Measurements from ENCODE around the gene TMCC1. TPM values are rescaled to one million over a fixed set of nuclear protein-coding genes. Genes with fewer than 3 reads are reported as not detected.

TMCC1 gene
- polyA plus RNA-seq, 1 of the 3 experiments (the other 2 are of a cell fraction) = 7.2 TPM

GRCh38 chr3:129837065-129837642, 56.4 kb downstream of the TMCC1 start (continued):
- TF ChIP-seq, protein P1, sequence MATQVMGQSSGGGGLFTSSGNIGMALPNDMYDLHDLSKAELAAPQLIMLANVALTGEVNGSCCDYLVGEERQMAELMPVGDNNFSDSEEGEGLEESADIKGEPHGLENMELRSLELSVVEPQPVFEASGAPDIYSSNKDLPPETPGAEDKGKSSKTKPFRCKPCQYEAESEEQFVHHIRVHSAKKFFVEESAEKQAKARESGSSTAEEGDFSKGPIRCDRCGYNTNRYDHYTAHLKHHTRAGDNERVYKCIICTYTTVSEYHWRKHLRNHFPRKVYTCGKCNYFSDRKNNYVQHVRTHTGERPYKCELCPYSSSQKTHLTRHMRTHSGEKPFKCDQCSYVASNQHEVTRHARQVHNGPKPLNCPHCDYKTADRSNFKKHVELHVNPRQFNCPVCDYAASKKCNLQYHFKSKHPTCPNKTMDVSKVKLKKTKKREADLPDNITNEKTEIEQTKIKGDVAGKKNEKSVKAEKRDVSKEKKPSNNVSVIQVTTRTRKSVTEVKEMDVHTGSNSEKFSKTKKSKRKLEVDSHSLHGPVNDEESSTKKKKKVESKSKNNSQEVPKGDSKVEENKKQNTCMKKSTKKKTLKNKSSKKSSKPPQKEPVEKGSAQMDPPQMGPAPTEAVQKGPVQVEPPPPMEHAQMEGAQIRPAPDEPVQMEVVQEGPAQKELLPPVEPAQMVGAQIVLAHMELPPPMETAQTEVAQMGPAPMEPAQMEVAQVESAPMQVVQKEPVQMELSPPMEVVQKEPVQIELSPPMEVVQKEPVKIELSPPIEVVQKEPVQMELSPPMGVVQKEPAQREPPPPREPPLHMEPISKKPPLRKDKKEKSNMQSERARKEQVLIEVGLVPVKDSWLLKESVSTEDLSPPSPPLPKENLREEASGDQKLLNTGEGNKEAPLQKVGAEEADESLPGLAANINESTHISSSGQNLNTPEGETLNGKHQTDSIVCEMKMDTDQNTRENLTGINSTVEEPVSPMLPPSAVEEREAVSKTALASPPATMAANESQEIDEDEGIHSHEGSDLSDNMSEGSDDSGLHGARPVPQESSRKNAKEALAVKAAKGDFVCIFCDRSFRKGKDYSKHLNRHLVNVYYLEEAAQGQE (IDR thresholded peaks at IDR 0.05; ENCODE audit: low read depth, low read length) = no peak

- WGBS (ENCODE audit: low lambda C conversion rate) = 92% methylated on average over 2 of the region's 2 CpGs
- no peak for DNase-seq
- H3K9me3 ChIP-seq = 0 out of 2 replicates have a peak, but pooled peaks cover 3% of the 10 kb centered on the region
- peaks cover 19% of the 10 kb centered on the region; the same call in 1 of the 2 replicates for H3K79me2 ChIP-seq (ENCODE audit: insufficient read depth)
- H3K4me1 ChIP-seq (ENCODE audit: control insufficient read depth in 1 of 2, insufficient read depth in 2 of 2, low read depth in 1 of 2, low read length in 1 of 2) = no peaks in the 10 kb centered on the region; a peak in 2 of 4 replicates
- ChIA-PET POLR2A (no interaction called here), CTCF (interaction anchor here (0.9 to 1.5 kb wide), 5 partner anchors 9 to 346 kb away, joined by 3 to 6 read pairs (median 4); no protein-coding TSS in a partner anchor)
- no peak for TF ChIP-seq JUND (IDR thresholded peaks at IDR 0.05)
- TF ChIP-seq MXI1 (IDR thresholded peaks at IDR 0.05; ENCODE audit: low read depth, low read length) = no peak
- no peaks in the 10 kb centered on the region for H4K20me1 ChIP-seq (ENCODE audit: insufficient read depth)
- H3K27me3 ChIP-seq (ENCODE audit: insufficient read depth) = no peaks in the 10 kb centered on the region
- no peak overlapping the region for H3K27ac ChIP-seq (ENCODE audit: low read depth in 2 of 2, low read length in 1 of 2)
- no peaks in the 10 kb centered on the region for H3F3A ChIP-seq (replicated peaks; ENCODE audit: insufficient read depth)
- H2AFZ ChIP-seq (ENCODE audit: low read depth) = no peak overlapping the region
- no peak overlapping the region for H3K4me3 ChIP-seq (ENCODE audit: low read depth in 2 of 2, low read length in 1 of 2)
- H3K36me3 ChIP-seq (replicated peaks in 1 of 2; ENCODE audit: control insufficient read depth in 1 of 2, insufficient read depth in 2 of 2, low read length in 1 of 2) = peaks cover 0 to 13% of the 10 kb centered on the region in 2 experiments
- H3K9me2 ChIP-seq = no peaks in the 10 kb centered on the region
- H3K9ac ChIP-seq = no peak overlapping the region
- H3K4me2 ChIP-seq = no peak overlapping the region
These were observed 57.0 kb downstream of the TMCC1 start for GRCh38 chr3:129836381-129837064.

DNA sequence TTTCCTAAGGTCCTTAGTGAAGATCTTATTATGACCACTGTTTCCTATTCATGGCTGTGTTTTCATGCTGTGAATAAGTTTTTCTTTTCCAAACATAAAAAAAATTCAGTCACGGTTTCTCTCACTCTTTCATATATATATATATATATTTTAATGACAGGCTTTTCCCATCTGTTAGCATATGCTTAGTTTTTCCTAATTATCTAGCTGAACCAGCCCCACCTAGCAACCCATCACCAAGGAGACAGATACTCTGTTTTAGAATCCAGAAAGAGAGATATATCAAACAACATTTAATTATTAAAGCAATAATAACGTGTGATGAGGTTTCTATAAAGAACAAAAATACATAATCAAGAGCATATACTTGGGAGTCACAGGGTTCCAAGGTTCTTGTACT, 58.3 kb downstream of the TMCC1 start:
- Histone ChIP-seq H3K27ac (ENCODE audit: low read depth in 2 of 2, low read length in 1 of 2) (no peak overlapping the region), H3K9me3 (0 out of 2 replicates have a peak, but pooled peaks cover 3% of the 10 kb centered on the region), H3K79me2 (ENCODE audit: insufficient read depth) (peaks cover 11% of the 10 kb centered on the region; the same call in 1 of the 2 replicates), H3K36me3 (replicated peaks in 1 of 2; ENCODE audit: control insufficient read depth in 1 of 2, insufficient read depth in 2 of 2, low read length in 1 of 2) (peaks cover 0 to 7% of the 10 kb centered on the region in 2 experiments), H3K9me2 (no peaks in the 10 kb centered on the region), H4K20me1 (ENCODE audit: insufficient read depth) (no peaks in the 10 kb centered on the region), H2AFZ (ENCODE audit: low read depth) (no peak overlapping the region), H3K4me1 (ENCODE audit: control insufficient read depth in 1 of 2, insufficient read depth in 2 of 2, low read depth in 1 of 2, low read length in 1 of 2) (no peaks in the 10 kb centered on the region; a peak in 3 of 4 replicates), H3F3A (replicated peaks; ENCODE audit: insufficient read depth) (peaks cover 5% of the 10 kb centered on the region), H3K27me3 (ENCODE audit: insufficient read depth) (no peaks in the 10 kb centered on the region), H3K4me2 (no peak overlapping the region), H3K4me3 (ENCODE audit: low read depth in 2 of 2, low read length in 1 of 2) (no peak overlapping the region), H3K9ac (no peak overlapping the region)
- ChIA-PET CTCF (interaction anchor here (0.9 to 1.3 kb wide), 2 partner anchors 10 to 100 kb away, joined by 3 read pairs; no protein-coding TSS in a partner anchor), POLR2A (no interaction called here)
- 99% methylated on average over 2 of the region's 2 CpGs for WGBS (ENCODE audit: low lambda C conversion rate)
- no peak for DNase-seq
- TF ChIP-seq RAD21 (IDR thresholded peaks at IDR 0.05; ENCODE audit: low read length) = no peak
